A673 (cell line): ENCODE data around the gene ELANE.
"Not testable (repeated sequence)": the region's sequence is repeated elsewhere in the genome, so short reads cannot be mapped to it uniquely, and the experiment has no call there.

Source experiments
- EZH2 ChIP-seq: fragments of 200-600 bp; sonication (generic); IDR thresholded peaks from 2 replicates; pipeline ENCODE4 v1.6.1; 2017; ENCODE audit warnings: borderline replicate concordance, low read depth, mild to moderate bottlenecking, mixed read lengths, antibody characterized with exemption, low read length; ENCODE audit not compliant: poor library complexity, severe bottlenecking
- TF ChIP-seq, protein P1 (sequence below): fragments of 300-800, 200-600 bp; sonication (generic); conservative IDR thresholded peaks from 2 replicates; pipeline ENCODE4 v1.5.1; 2017; ENCODE audit warnings: low read depth, mild to moderate bottlenecking, antibody characterized with exemption, low read length, moderate library complexity, mixed read lengths

- TF ChIP-seq EZH2, result not testable (repeated sequence)
- TF ChIP-seq, protein P1, sequence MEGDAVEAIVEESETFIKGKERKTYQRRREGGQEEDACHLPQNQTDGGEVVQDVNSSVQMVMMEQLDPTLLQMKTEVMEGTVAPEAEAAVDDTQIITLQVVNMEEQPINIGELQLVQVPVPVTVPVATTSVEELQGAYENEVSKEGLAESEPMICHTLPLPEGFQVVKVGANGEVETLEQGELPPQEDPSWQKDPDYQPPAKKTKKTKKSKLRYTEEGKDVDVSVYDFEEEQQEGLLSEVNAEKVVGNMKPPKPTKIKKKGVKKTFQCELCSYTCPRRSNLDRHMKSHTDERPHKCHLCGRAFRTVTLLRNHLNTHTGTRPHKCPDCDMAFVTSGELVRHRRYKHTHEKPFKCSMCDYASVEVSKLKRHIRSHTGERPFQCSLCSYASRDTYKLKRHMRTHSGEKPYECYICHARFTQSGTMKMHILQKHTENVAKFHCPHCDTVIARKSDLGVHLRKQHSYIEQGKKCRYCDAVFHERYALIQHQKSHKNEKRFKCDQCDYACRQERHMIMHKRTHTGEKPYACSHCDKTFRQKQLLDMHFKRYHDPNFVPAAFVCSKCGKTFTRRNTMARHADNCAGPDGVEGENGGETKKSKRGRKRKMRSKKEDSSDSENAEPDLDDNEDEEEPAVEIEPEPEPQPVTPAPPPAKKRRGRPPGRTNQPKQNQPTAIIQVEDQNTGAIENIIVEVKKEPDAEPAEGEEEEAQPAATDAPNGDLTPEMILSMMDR, result not testable (repeated sequence)
Measured at GRCh38 chr19:891421-892200, 39.5 kb downstream of the ELANE start.
